HepG2 (cell line): ENCODE results near the gene LYST. TPM values are rescaled to one million over a fixed set of nuclear protein-coding genes. Genes with fewer than 3 reads are reported as not detected.

Source experiments
- ASH2L ChIP-seq: fragments of 300-600, 200-600 bp; sonication (generic); IDR thresholded peaks from 2 replicates; pipeline ENCODE4 v1.7.0; 2017; ENCODE audit warnings: low read depth, mild to moderate bottlenecking, moderate library complexity, mixed read lengths, low read length; ENCODE audit not compliant: insufficient read length
- CSRNP1 ChIP-seq: sonication (generic); formaldehyde crosslinking; IDR thresholded peaks from 2 replicates; pipeline ENCODE4 v1.8.1; 2023; ENCODE audit warnings: mild to moderate bottlenecking, missing genetic modification reagents
- FOSL2 ChIP-seq: sonication (generic); formaldehyde crosslinking; IDR thresholded peaks from 2 replicates; pipeline ENCODE4 v1.4.0; 2020; ENCODE audit warnings: missing genetic modification reagents
- HNRNPL ChIP-seq: fragments of 200-400 bp; formaldehyde crosslinking; IDR thresholded peaks from 2 replicates; pipeline ENCODE4 v1.6.1; 2017; ENCODE audit warnings: mild to moderate bottlenecking, low read depth, low read length
- ISX ChIP-seq: sonication (generic); formaldehyde crosslinking; conservative IDR thresholded peaks from 2 replicates; pipeline ENCODE4 v1.5.0; 2020; ENCODE audit warnings: missing genetic modification reagents
- KDM2A ChIP-seq: sonication (generic); formaldehyde crosslinking; IDR thresholded peaks from 2 replicates; pipeline ENCODE4 v1.4.0; 2020; ENCODE audit warnings: low read depth, missing genetic modification reagents, borderline replicate concordance
- KMT2A ChIP-seq: sonication (generic); formaldehyde crosslinking; IDR thresholded peaks from 2 replicates; pipeline ENCODE4 v1.4.0; 2020; ENCODE audit warnings: missing genetic modification reagents
- KMT2B ChIP-seq: IDR thresholded peaks from 2 replicates; pipeline ENCODE4 v1.6.1; 2016; ENCODE audit warnings: missing genetic modification reagents, missing compliant biosample characterization
- PRDM10 ChIP-seq: sonication (generic); formaldehyde crosslinking; IDR thresholded peaks from 2 replicates; pipeline ENCODE4 v1.4.0; 2020; ENCODE audit warnings: low read depth, missing genetic modification reagents
- SP1 ChIP-seq, 2 experiments: fragments of 450-650 bp in 1 of 2; sonication (generic) in 1 of 2; formaldehyde crosslinking in 1 of 2; IDR thresholded peaks; 2 replicates each; pipeline versions ENCODE4 v1.4.0 to v1.6.1; 2016 to 2020; ENCODE audit warnings: missing genetic modification reagents in 1 of 2
- STAT5B ChIP-seq: sonication (generic); formaldehyde crosslinking; IDR thresholded peaks from 2 replicates; pipeline ENCODE4 v1.4.0; 2020; ENCODE audit warnings: missing genetic modification reagents
- TGIF2 ChIP-seq: IDR thresholded peaks from 2 replicates; pipeline ENCODE4 v1.6.1; 2016; ENCODE audit warnings: control low read depth, missing compliant biosample characterization
- YY1 ChIP-seq: IDR thresholded peaks from 2 replicates; pipeline ENCODE4 v1.6.1; 2011; ENCODE audit warnings: low read length, low read depth, moderate library complexity, mild to moderate bottlenecking; ENCODE audit not compliant: insufficient read depth, insufficient replicate concordance
- ZGPAT ChIP-seq: IDR thresholded peaks from 2 replicates; pipeline ENCODE4 v1.6.1; 2016; ENCODE audit warnings: mild to moderate bottlenecking
- ZNF230 ChIP-seq: sonication (generic); formaldehyde crosslinking; IDR thresholded peaks from 2 replicates; pipeline ENCODE4 v1.4.0; 2020; ENCODE audit warnings: mild to moderate bottlenecking, missing genetic modification reagents
- ZNF605 ChIP-seq: sonication (generic); formaldehyde crosslinking; IDR thresholded peaks from 2 replicates; pipeline ENCODE4 v1.8.0; 2022; ENCODE audit warnings: mild to moderate bottlenecking, missing genetic modification reagents
- ZNF629 ChIP-seq: sonication (generic); formaldehyde crosslinking; conservative IDR thresholded peaks from 2 replicates; pipeline ENCODE4 v1.5.0; 2020; ENCODE audit warnings: missing genetic modification reagents
- ZNF691 ChIP-seq: sonication (generic); formaldehyde crosslinking; IDR thresholded peaks from 2 replicates; pipeline ENCODE4 v1.4.0; 2020; ENCODE audit warnings: missing genetic modification reagents, low read depth, mild to moderate bottlenecking, borderline replicate concordance
- ZNF781 ChIP-seq: sonication (generic); formaldehyde crosslinking; IDR thresholded peaks from 2 replicates; pipeline ENCODE4 v1.5.1; 2020; ENCODE audit warnings: borderline replicate concordance, mild to moderate bottlenecking, missing genetic modification reagents; ENCODE audit errors: not compliant biosample characterization
- ZNF891 ChIP-seq: sonication (generic); formaldehyde crosslinking; IDR thresholded peaks from 2 replicates; pipeline ENCODE4 v1.5.0; 2020; ENCODE audit warnings: mild to moderate bottlenecking, missing genetic modification reagents
- polyA plus RNA-seq, 8 experiments: library from polyadenylated mRNA; depleted of rRNA in 3 of 8; stranded (reverse) in 7 of 8; unstranded in 1 of 8; fragments of >200 nt; fragmentation: Illumina TruSeq in 4 of 8; extraction: Trizol in 4 of 8; gene quantifications; 2 replicates each; pipeline versions ENCODE4 v1.2.1 to v1.2.3, GENCODE V29; 2011 to 2016; ENCODE audit warnings: low read depth in 4 of 8, missing spikeins in 1 of 8, mixed read lengths in 1 of 8; ENCODE audit not compliant: insufficient read depth in 1 of 8
- total RNA-seq, 5 experiments: library from RNA; depleted of rRNA; stranded (reverse); fragments of >200 nt; fragmentation: Illumina TruSeq; extraction: Trizol; gene quantifications; 2 replicates each; pipeline ENCODE4 v1.2.3, GENCODE V29; 2016; ENCODE audit warnings: low read depth in 1 of 5

LYST gene
- total and polyA plus RNA-seq, 2 of the 13 experiments (the other 11 are each of a cell fraction or from before 2014, with no cell fraction given): 0.91 to 2.5 TPM

- TF ChIP-seq PRDM10 (CRISPR knock-in tag) (peak; percentile 45; the same call in 1 of the 2 replicates), CSRNP1 (CRISPR knock-in tag) (no peak), ZNF230 (CRISPR knock-in tag) (no peak), ASH2L (peak; percentile 59), ZNF629 (CRISPR knock-in tag) (no peak), TGIF2 (CRISPR knock-in tag) (0 out of 2 replicates have a peak, but pooled peaks have one; percentile 16), HNRNPL (0 out of 2 replicates have a peak, but pooled peaks have one; percentile 1), KDM2A (CRISPR knock-in tag) (peak; percentile 68), ISX (CRISPR knock-in tag) (no peak), FOSL2 (CRISPR knock-in tag) (0 out of 2 replicates have a peak, but pooled peaks have one; percentile 16), SP1 (IDR thresholded peaks at IDR 0.05) (no peak), SP1 (CRISPR knock-in tag; IDR thresholded peaks at IDR 0.05) (no peak; the same call in 1 of the 2 replicates), KMT2A (peak; percentile 72; the same call in 1 of the 2 replicates), YY1 (peak; percentile 24), KMT2B (peak; percentile 53), ZNF691 (CRISPR knock-in tag) (no peak), ZNF891 (CRISPR knock-in tag) (no peak), ZNF605 (CRISPR knock-in tag) (no peak), ZNF781 (CRISPR knock-in tag) (peak; percentile 14), STAT5B (CRISPR knock-in tag) (0 out of 2 replicates have a peak, but pooled peaks have one; percentile 32), ZGPAT (CRISPR knock-in tag) (0 out of 2 replicates have a peak, but pooled peaks have one; percentile 34)
Observed at GRCh38 chr1:235648954-235649367, 217.7 kb downstream of the LYST start (continued).
